CD4-positive, alpha-beta T cell (primary cell): ENCODE results near the gene RBCK1. TPM values are rescaled to one million over a fixed set of nuclear protein-coding genes. Genes with fewer than 3 reads are reported as not detected.
A peak's percentile ranks its signal among the peaks of the same experiment; 100 is the strongest.

Experiments
- ATAC-seq: fragments of 200-7000 bp; cut with Tn5 transposase; one replicate; pipeline ENCODE4 v1.10.0; 2022; ENCODE audit warnings: mild to moderate bottlenecking; ENCODE audit not compliant: poor library complexity
- CTCF ChIA-PET: fragments of 350-600 bp; sonication (Branson Sonifier 250); formaldehyde crosslinking; loops from one replicate; lab custom pipeline; 2021; ENCODE audit warnings: antibody characterized with exemption, inconsistent platforms; lab: Charles Lee
- POLR2A ChIA-PET: fragments of 350-600 bp; sonication (Branson Sonifier 250); formaldehyde crosslinking; loops from one replicate; lab custom pipeline; 2021; ENCODE audit warnings: antibody characterized with exemption, inconsistent platforms; lab: Charles Lee
- DNase-seq, 14 experiments: peaks; one replicate each; pipeline ENCODE4 v3.0.0-alpha.2; 2013 to 2020; ENCODE audit warnings: mixed read lengths in 2 of 14
- H3K27ac ChIP-seq, 2 donors: one replicate each; pipeline versions ENCODE4 v1.5.1 to v1.7.0; 2013; ENCODE audit warnings: low read length in 2 of 2, low read depth in 1 of 2, mild to moderate bottlenecking in 1 of 2
- H3K27me3 ChIP-seq, 2 experiments: 1 replicate in 1 of 2; 2 replicates in 1 of 2; pipeline versions ENCODE4 v1.6.1 to v1.7.0; 2013; ENCODE audit warnings: low read length in 2 of 2, control low read depth in 1 of 2, mild to moderate bottlenecking in 1 of 2, moderate library complexity in 1 of 2; ENCODE audit not compliant: insufficient read depth in 2 of 2, control insufficient read depth in 1 of 2
- H3K36me3 ChIP-seq: one replicate; pipeline ENCODE4 v1.6.1; 2013; ENCODE audit warnings: low read length, control low read depth; ENCODE audit not compliant: insufficient read depth
- H3K4me1 ChIP-seq: one replicate; pipeline ENCODE4 v1.6.1; 2013; ENCODE audit warnings: low read length, control low read depth; ENCODE audit not compliant: insufficient read depth
- H3K4me3 ChIP-seq: one replicate; pipeline ENCODE4 v1.5.1; 2013; ENCODE audit warnings: mild to moderate bottlenecking, low read length, moderate library complexity
- H3K9me3 ChIP-seq, 2 experiments: 1 replicate in 1 of 2; 2 replicates in 1 of 2; pipeline versions ENCODE4 v1.6.1 to v1.7.0; 2013; ENCODE audit warnings: low read length in 2 of 2, mild to moderate bottlenecking in 2 of 2, control low read depth in 1 of 2, moderate library complexity in 1 of 2; ENCODE audit not compliant: control insufficient read depth in 1 of 2, insufficient read depth in 1 of 2
- H3K27ac Mint-ChIP-seq: one replicate; pipeline ENCODE4 v1.8.0; 2020; ENCODE audit warnings: mixed read lengths
- H3K27me3 Mint-ChIP-seq: one replicate; pipeline ENCODE4 v1.8.0; 2021; ENCODE audit warnings: mixed read lengths
- H3K36me3 Mint-ChIP-seq: one replicate; pipeline ENCODE4 v1.8.0; 2021; ENCODE audit warnings: low read depth, mixed read lengths
- H3K4me1 Mint-ChIP-seq: one replicate; pipeline ENCODE4 v1.8.0; 2021; ENCODE audit warnings: low read depth, mixed read lengths
- H3K4me3 Mint-ChIP-seq: one replicate; pipeline ENCODE4 v1.8.0; 2020; ENCODE audit warnings: mild to moderate bottlenecking, mixed read lengths
- H3K9me3 Mint-ChIP-seq: one replicate; pipeline ENCODE4 v1.8.0; 2020; ENCODE audit warnings: mixed read lengths
- CTCF ChIP-seq: fragments of 200-600 bp; IDR thresholded peaks from one replicate; pipeline ENCODE4 v1.8.0; 2022; ENCODE audit warnings: antibody characterized with exemption, mild to moderate bottlenecking
- intact Hi-C, 2 experiments: fragments of 100-400 bp; cut with DNase I in 1 of 2; cut with micrococcal nuclease in 1 of 2; formaldehyde crosslinking; loops; one replicate each; pipeline versions ENCODE4 v1.15.1 to v1.9.0; 2023 to 2025; cut with DNase I, micrococcal nuclease
- total RNA-seq, 174 experiments: library from RNA in 2 of 174; stranded (reverse) in 2 of 174; gene quantifications; one replicate each; pipeline ENCODE4 v1.2.3 and lab custom pipeline; 2021 to 2026

Gene RBCK1
- total RNA-seq, 2 experiments from 2014 or later = 53.3 to 57.3 TPM

- ChIA-PET POLR2A (interaction anchor here (1.1 kb wide), 1 partner anchor 8 kb away, joined by 3 read pairs; no protein-coding TSS in a partner anchor), CTCF (no interaction called here)
- no peaks in the 10 kb centered on the region for H3K9me3 ChIP-seq
- peaks cover 61% of the 10 kb centered on the region for H3K36me3 ChIP-seq
- Mint-ChIP-seq H3K27ac (peak overlapping the region; percentile 2), H3K9me3 (no peaks in the 10 kb centered on the region), H3K4me1 (peaks cover 45% of the 10 kb centered on the region), H3K36me3 (peaks cover 71% of the 10 kb centered on the region), H3K4me3 (no peak overlapping the region), H3K27me3 (no peaks in the 10 kb centered on the region)
- H3K27ac ChIP-seq = no peak overlapping the region
- DNase-seq (no peak), ATAC-seq (no peak)
- no peak for TF ChIP-seq CTCF
- H3K4me3 ChIP-seq = no peak overlapping the region
- intact Hi-C loops = no loop called here
- H3K4me1 ChIP-seq = peaks cover 3% of the 10 kb centered on the region
- H3K27me3 ChIP-seq = no peaks in the 10 kb centered on the region
These were observed 7.8 kb downstream of the RBCK1 start for GRCh38 chr20:415820-416322.

GRCh38 chr20:416950-417800, 9.1 kb downstream of the RBCK1 start:
- Mint-ChIP-seq H3K4me3 (no peak overlapping the region), H3K9me3 (no peaks in the 10 kb centered on the region), H3K4me1 (peaks cover 42% of the 10 kb centered on the region), H3K27ac (no peak overlapping the region), H3K27me3 (no peaks in the 10 kb centered on the region), H3K36me3 (peaks cover 72% of the 10 kb centered on the region)
- no peaks in the 10 kb centered on the region for H3K9me3 ChIP-seq
- no peak for TF ChIP-seq CTCF
- H3K4me3 ChIP-seq = no peak overlapping the region
- intact Hi-C loops = no loop called here
- no peaks in the 10 kb centered on the region for H3K27me3 ChIP-seq
- DNase-seq (no peak), ATAC-seq (no peak)
- ChIA-PET CTCF (no interaction called here), POLR2A (interaction anchor here (1.1 kb wide), 1 partner anchor 10 kb away, joined by 3 read pairs; no protein-coding TSS in a partner anchor)
- H3K27ac ChIP-seq = no peak overlapping the region
- peaks cover 3% of the 10 kb centered on the region for H3K4me1 ChIP-seq
- peaks cover 62% of the 10 kb centered on the region for H3K36me3 ChIP-seq

- Histone ChIP-seq H3K4me1 (peaks cover 3% of the 10 kb centered on the region), H3K27ac (no peak overlapping the region), H3K9me3 (no peaks in the 10 kb centered on the region), H3K36me3 (peaks cover 63% of the 10 kb centered on the region), H3K4me3 (no peak overlapping the region), H3K27me3 (no peaks in the 10 kb centered on the region)
- H3K27ac Mint-ChIP-seq = no peak overlapping the region
- H3K9me3 Mint-ChIP-seq = no peaks in the 10 kb centered on the region
- peaks cover 72% of the 10 kb centered on the region for H3K36me3 Mint-ChIP-seq
- DNase-seq (no peak), ATAC-seq (no peak)
- intact Hi-C loops = no loop called here
- ChIA-PET POLR2A (no interaction called here), CTCF (no interaction called here)
- peaks cover 37% of the 10 kb centered on the region for H3K4me1 Mint-ChIP-seq
- H3K27me3 Mint-ChIP-seq = no peaks in the 10 kb centered on the region
- TF ChIP-seq CTCF = no peak
- no peak overlapping the region for H3K4me3 Mint-ChIP-seq
These were observed 9.8 kb downstream of the RBCK1 start for GRCh38 chr20:417801-418342.
